Neural crest cell (in vitro differentiated cells): ENCODE measurements around the gene CUBN. TPM values are rescaled to one million over a fixed set of nuclear protein-coding genes. Genes with fewer than 3 reads are reported as not detected.

Experiments used
- DNase-seq: peaks from one replicate; pipeline ENCODE4 v3.0.0; 2021; ENCODE audit warnings: low read depth, mixed read lengths, low spot score
- H3K27ac Mint-ChIP-seq: one replicate; pipeline ENCODE4 v1.8.0; 2021; ENCODE audit warnings: mild to moderate bottlenecking, mixed read lengths; ENCODE audit not compliant: unreplicated experiment
- H3K27me3 Mint-ChIP-seq: 2 replicates; pipeline ENCODE4 v1.8.0; 2021; ENCODE audit warnings: low read depth, mild to moderate bottlenecking, mixed read lengths
- H3K36me3 Mint-ChIP-seq: 2 replicates; pipeline ENCODE4 v1.8.0; 2021; ENCODE audit warnings: low read depth, mild to moderate bottlenecking, mixed read lengths
- H3K4me1 Mint-ChIP-seq: 2 replicates; pipeline ENCODE4 v1.8.0; 2021; ENCODE audit warnings: mixed read lengths
- H3K4me3 Mint-ChIP-seq: one replicate; pipeline ENCODE4 v1.8.0; 2021; ENCODE audit warnings: mild to moderate bottlenecking, mixed read lengths
- H3K9me3 Mint-ChIP-seq: 2 replicates; pipeline ENCODE4 v1.8.0; 2021; ENCODE audit warnings: mixed read lengths
- CTCF ChIP-seq: fragments of 200-600 bp; sonication (generic); conservative IDR thresholded peaks from 2 replicates; pipeline ENCODE4 v1.5.0; 2021; ENCODE audit warnings: antibody characterized with exemption, mild to moderate bottlenecking
- long read RNA-seq: library from polyadenylated mRNA; unstranded; transcript quantifications from one replicate; pipeline ENCODE4 v2.0.0, GENCODE V29; 2020
- total RNA-seq: library from RNA; stranded (reverse); gene quantifications from 2 replicates; pipeline ENCODE4 v1.2.1, GENCODE V29; 2021

CUBN gene
- total RNA-seq, result 1.6 and 2.2 TPM in 2 replicates
- long read RNA-seq, result 0 reads

- DNase-seq, result no peak
- Mint-ChIP-seq H3K4me1 (peaks cover 29% of the 10 kb centered on the region), H3K4me3 (no peak within 1 kb of the TSS), H3K27me3 (no peaks in the 10 kb centered on the region), H3K9me3 (peaks cover 3% of the 10 kb centered on the region), H3K36me3 (peaks cover 2% of the 10 kb centered on the region), H3K27ac (no peak within 1 kb of the TSS)
- TF ChIP-seq CTCF, result no peak
Measured at GRCh38 chr10:17129741-17130140, at the start of gene CUBN. TSS of gene CUBN (minus strand) at chr10:17129811. CDS start at chr10:17129765, 46 bp downstream.

- Mint-ChIP-seq H3K27ac (no peak overlapping the region), H3K4me1 (peaks cover 10% of the 10 kb centered on the region), H3K27me3 (no peaks in the 10 kb centered on the region), H3K36me3 (no peaks in the 10 kb centered on the region), H3K4me3 (no peak overlapping the region), H3K9me3 (no peaks in the 10 kb centered on the region)
- no peak for DNase-seq
- TF ChIP-seq CTCF, result no peak
Measured at GRCh38 chr10:17179002-17179401, 49.4 kb upstream of the CUBN start.

GRCh38 chr10:17178006-17178405 is 48.4 kb upstream of the CUBN start:
- Mint-ChIP-seq H3K36me3 (peaks cover 2% of the 10 kb centered on the region), H3K9me3 (no peaks in the 10 kb centered on the region), H3K27me3 (no peaks in the 10 kb centered on the region), H3K4me1 (peaks cover 10% of the 10 kb centered on the region), H3K4me3 (no peak overlapping the region), H3K27ac (no peak overlapping the region)
- no peak for TF ChIP-seq CTCF
- DNase-seq, result no peak

- Mint-ChIP-seq H3K36me3 (peaks cover 2% of the 10 kb centered on the region), H3K9me3 (no peaks in the 10 kb centered on the region), H3K27me3 (no peaks in the 10 kb centered on the region), H3K4me1 (peaks cover 10% of the 10 kb centered on the region), H3K4me3 (no peak overlapping the region), H3K27ac (no peak overlapping the region)
- no peak for DNase-seq
- no peak for TF ChIP-seq CTCF
Measured at GRCh38 chr10:17177014-17177413, 47.4 kb upstream of the CUBN start.

- no peak for DNase-seq
- Mint-ChIP-seq H3K4me1 (peaks cover 10% of the 10 kb centered on the region), H3K4me3 (no peak overlapping the region), H3K27me3 (no peaks in the 10 kb centered on the region), H3K9me3 (no peaks in the 10 kb centered on the region), H3K27ac (no peak overlapping the region), H3K36me3 (peaks cover 2% of the 10 kb centered on the region)
- TF ChIP-seq CTCF, result no peak
Measured at GRCh38 chr10:17176091-17176490, 46.5 kb upstream of the CUBN start.

- Mint-ChIP-seq H3K4me3 (no peak overlapping the region), H3K27ac (no peak overlapping the region), H3K4me1 (peaks cover 10% of the 10 kb centered on the region), H3K27me3 (no peaks in the 10 kb centered on the region), H3K9me3 (no peaks in the 10 kb centered on the region), H3K36me3 (peaks cover 2% of the 10 kb centered on the region)
- no peak for DNase-seq
- TF ChIP-seq CTCF, result no peak
Measured at GRCh38 chr10:17175551-17175950, 45.9 kb upstream of the CUBN start.
